WTC11 (cell line): ENCODE data around the gene TTC14. TPM values are rescaled to one million over a fixed set of nuclear protein-coding genes. Genes with fewer than 3 reads are reported as not detected.

Source experiments
- ATAC-seq: fragments of 200-7000 bp; cut with Tn5 transposase; 2 replicates; pipeline ENCODE4 v1.10.0; 2021; ENCODE audit warnings: mild to moderate bottlenecking, moderate library complexity
- CTCF ChIA-PET: fragments of 300-600 bp; sonication (Branson Sonifier 250); formaldehyde crosslinking; loops from one replicate; lab custom pipeline; 2021; ENCODE audit warnings: antibody characterized with exemption; lab: Charles Lee
- POLR2A ChIA-PET: fragments of 350-600 bp; sonication (Branson Sonifier 250); formaldehyde crosslinking; loops from one replicate; lab custom pipeline; 2021; ENCODE audit warnings: antibody characterized with exemption; lab: Charles Lee
- DNase-seq: peaks from one replicate; pipeline ENCODE4 v3.0.0; 2021; ENCODE audit warnings: low spot score
- H3K27ac Mint-ChIP-seq: 2 replicates; pipeline ENCODE4 v1.8.0; 2021; ENCODE audit warnings: mixed read lengths
- H3K27me3 Mint-ChIP-seq: 2 replicates; pipeline ENCODE4 v1.8.0; 2021; ENCODE audit warnings: low read depth, mild to moderate bottlenecking, moderate library complexity, mixed read lengths
- H3K36me3 Mint-ChIP-seq: 2 replicates; pipeline ENCODE4 v1.8.0; 2021; ENCODE audit warnings: mixed read lengths
- H3K4me1 Mint-ChIP-seq: 2 replicates; pipeline ENCODE4 v1.8.0; 2022; ENCODE audit warnings: mixed read lengths
- H3K4me3 Mint-ChIP-seq: 2 replicates; pipeline ENCODE4 v1.8.0; 2021; ENCODE audit warnings: mild to moderate bottlenecking, moderate library complexity, mixed read lengths
- H3K9me3 Mint-ChIP-seq: 2 replicates; pipeline ENCODE4 v1.8.0; 2021; ENCODE audit warnings: mixed read lengths
- ESRRA ChIP-seq: sonication (generic); formaldehyde crosslinking; IDR thresholded peaks from 2 replicates; pipeline ENCODE4 v1.8.1; 2022; ENCODE audit warnings: mild to moderate bottlenecking, missing genetic modification reagents, borderline replicate concordance
- FOXJ3 ChIP-seq: sonication (generic); formaldehyde crosslinking; IDR thresholded peaks from 2 replicates; pipeline ENCODE4 v1.9.0; 2021; ENCODE audit warnings: missing genetic modification reagents, mild to moderate bottlenecking, borderline replicate concordance
- JAZF1 ChIP-seq: fragments of 250-450 bp; sonication (Bioruptor Pico); IDR thresholded peaks from 2 replicates; pipeline ENCODE4 v1.9.0; 2021; ENCODE audit warnings: moderate library complexity, mild to moderate bottlenecking, inconsistent platforms
- KAT7 ChIP-seq: sonication (generic); formaldehyde crosslinking; IDR thresholded peaks from 2 replicates; pipeline ENCODE4 v1.8.1; 2023; ENCODE audit warnings: missing genetic modification reagents, mild to moderate bottlenecking, borderline replicate concordance
- NFE2L1 ChIP-seq: sonication (generic); formaldehyde crosslinking; IDR thresholded peaks from 2 replicates; pipeline ENCODE4 v1.8.1; 2023; ENCODE audit warnings: missing genetic modification reagents
- TCF7 ChIP-seq: sonication (generic); formaldehyde crosslinking; IDR thresholded peaks from 2 replicates; pipeline ENCODE4 v1.8.0; 2022; ENCODE audit warnings: mild to moderate bottlenecking, low read depth, missing genetic modification reagents, moderate library complexity
- ZNF219 ChIP-seq: sonication (generic); formaldehyde crosslinking; IDR thresholded peaks from 2 replicates; pipeline ENCODE4 v1.8.0; 2023; ENCODE audit warnings: missing genetic modification reagents, mild to moderate bottlenecking, borderline replicate concordance
- ZNF232 ChIP-seq: sonication (generic); formaldehyde crosslinking; IDR thresholded peaks from 2 replicates; pipeline ENCODE4 v1.8.0; 2022; ENCODE audit warnings: mild to moderate bottlenecking, missing genetic modification reagents
- ZNF396 ChIP-seq: fragments of 250-450 bp; sonication (Bioruptor Pico); IDR thresholded peaks from 2 replicates; pipeline ENCODE4 v1.8.0; 2021; ENCODE audit warnings: mild to moderate bottlenecking, moderate library complexity, borderline replicate concordance
- total RNA-seq: library from RNA; stranded (reverse); gene quantifications from 3 replicates; pipeline ENCODE4 v1.2.3, GENCODE V29; 2021
- TF ChIP-seq, protein P1 (sequence below): fragments of 250-450 bp; sonication (Bioruptor Pico); IDR thresholded peaks from 2 replicates; pipeline ENCODE4 v2.1.2; 2022; ENCODE audit warnings: mild to moderate bottlenecking, moderate library complexity
- TF ChIP-seq, protein P2 (sequence below): sonication (generic); formaldehyde crosslinking; IDR thresholded peaks from 2 replicates; pipeline ENCODE4 v1.8.1; 2022; ENCODE audit warnings: low read depth, missing genetic modification reagents, borderline replicate concordance
- TF ChIP-seq, protein P3 (sequence below): sonication (generic); formaldehyde crosslinking; IDR thresholded peaks from 2 replicates; pipeline ENCODE4 v1.8.0; 2023; ENCODE audit warnings: mild to moderate bottlenecking, missing genetic modification reagents
- TF ChIP-seq, protein P4 (sequence below): sonication (generic); formaldehyde crosslinking; IDR thresholded peaks from 2 replicates; pipeline ENCODE4 v1.8.0; 2022; ENCODE audit warnings: mild to moderate bottlenecking, missing genetic modification reagents
- TF ChIP-seq, protein P5 (sequence below): sonication (generic); formaldehyde crosslinking; conservative IDR thresholded peaks from 2 replicates; pipeline ENCODE4 v1.8.1; 2023; ENCODE audit warnings: mild to moderate bottlenecking, low read depth, missing genetic modification reagents, moderate library complexity
- TF ChIP-seq, protein P6 (sequence below): sonication (generic); formaldehyde crosslinking; conservative IDR thresholded peaks from 2 replicates; pipeline ENCODE4 v1.8.1; 2022; ENCODE audit warnings: mild to moderate bottlenecking, missing genetic modification reagents
- TF ChIP-seq, protein P7 (sequence below): sonication (generic); formaldehyde crosslinking; IDR thresholded peaks from 2 replicates; pipeline ENCODE4 v1.8.0; 2022; ENCODE audit warnings: mild to moderate bottlenecking, missing genetic modification reagents
- TF ChIP-seq, protein P8 (sequence below): fragments of 250-450 bp; sonication (Bioruptor Pico); conservative IDR thresholded peaks from 2 replicates; pipeline ENCODE4 v1.9.0; 2021; ENCODE audit warnings: mild to moderate bottlenecking
- TF ChIP-seq, protein P9 (sequence below): fragments of 250-450 bp; sonication (Bioruptor Pico); IDR thresholded peaks from 2 replicates; pipeline ENCODE4 v1.8.0; 2021; ENCODE audit warnings: mild to moderate bottlenecking

Gene TTC14
- total RNA-seq, 1 experiment from 2014 or later: 26.0 TPM

DNA sequence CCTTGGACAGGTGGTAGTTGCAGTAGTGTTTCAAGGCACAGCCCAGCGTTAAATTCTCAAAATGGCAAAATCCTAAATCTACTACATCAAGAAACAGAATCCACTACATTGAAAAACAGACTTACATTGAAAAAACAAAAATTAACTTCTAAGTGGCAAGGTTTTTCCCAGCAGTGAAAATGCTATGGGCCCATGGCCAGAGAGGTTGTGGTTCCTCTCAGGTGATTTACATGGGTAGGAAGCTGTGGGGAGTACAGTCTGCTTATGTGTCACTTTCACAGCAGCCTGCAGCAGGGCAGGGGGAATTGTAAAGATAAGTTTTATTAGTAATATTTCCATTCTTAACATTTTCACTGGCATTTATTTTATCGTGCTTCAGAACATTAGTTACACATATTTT, 24.9 kb downstream of the TTC14 start (continued):
- TF ChIP-seq, protein P1, sequence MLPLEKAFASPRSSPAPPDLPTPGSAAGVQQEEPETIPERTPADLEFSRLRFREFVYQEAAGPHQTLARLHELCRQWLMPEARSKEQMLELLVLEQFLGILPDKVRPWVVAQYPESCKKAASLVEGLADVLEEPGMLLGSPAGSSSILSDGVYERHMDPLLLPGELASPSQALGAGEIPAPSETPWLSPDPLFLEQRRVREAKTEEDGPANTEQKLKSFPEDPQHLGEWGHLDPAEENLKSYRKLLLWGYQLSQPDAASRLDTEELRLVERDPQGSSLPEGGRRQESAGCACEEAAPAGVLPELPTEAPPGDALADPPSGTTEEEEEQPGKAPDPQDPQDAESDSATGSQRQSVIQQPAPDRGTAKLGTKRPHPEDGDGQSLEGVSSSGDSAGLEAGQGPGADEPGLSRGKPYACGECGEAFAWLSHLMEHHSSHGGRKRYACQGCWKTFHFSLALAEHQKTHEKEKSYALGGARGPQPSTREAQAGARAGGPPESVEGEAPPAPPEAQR (CRISPR knock-in tag): no peak
- no peak for TF ChIP-seq TCF7 (CRISPR knock-in tag)

DNA sequence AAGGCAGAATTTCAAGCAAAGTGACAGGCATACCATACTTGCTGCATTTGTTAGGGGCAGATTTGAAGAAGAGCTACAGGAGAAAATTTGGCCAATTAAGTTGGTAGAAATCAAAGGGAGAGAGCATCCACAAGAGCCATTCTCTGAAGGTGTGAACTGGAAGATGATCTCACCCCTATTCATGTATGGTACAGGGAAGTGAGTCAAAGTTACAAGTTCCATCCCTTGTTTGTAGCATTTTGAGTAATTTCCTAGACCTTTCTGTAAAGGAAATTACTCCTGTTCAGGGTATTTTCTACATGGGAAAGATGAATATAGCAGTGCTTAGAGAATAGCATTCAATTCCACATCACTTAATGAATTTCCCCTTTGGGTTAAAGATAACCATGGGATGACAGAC, 28.4 kb downstream of the TTC14 start:
- Mint-ChIP-seq H3K36me3 (peaks cover 5% of the 10 kb centered on the region), H3K27ac (no peak overlapping the region), H3K9me3 (peaks cover 2% of the 10 kb centered on the region; the same call in 1 of the 2 replicates), H3K4me3 (no peak overlapping the region), H3K27me3 (no peaks in the 10 kb centered on the region; the same call in 1 of the 2 replicates), H3K4me1 (peaks cover 1% of the 10 kb centered on the region; the same call in 1 of the 2 replicates)
- POLR2A ChIA-PET: no interaction called here
- DNase-seq (no peak), ATAC-seq (no peak)
- CTCF ChIA-PET: interaction anchor here (1.7 kb wide), 1 partner anchor 20 kb away, joined by 4 read pairs; no protein-coding TSS in a partner anchor
- TF ChIP-seq, protein P2, sequence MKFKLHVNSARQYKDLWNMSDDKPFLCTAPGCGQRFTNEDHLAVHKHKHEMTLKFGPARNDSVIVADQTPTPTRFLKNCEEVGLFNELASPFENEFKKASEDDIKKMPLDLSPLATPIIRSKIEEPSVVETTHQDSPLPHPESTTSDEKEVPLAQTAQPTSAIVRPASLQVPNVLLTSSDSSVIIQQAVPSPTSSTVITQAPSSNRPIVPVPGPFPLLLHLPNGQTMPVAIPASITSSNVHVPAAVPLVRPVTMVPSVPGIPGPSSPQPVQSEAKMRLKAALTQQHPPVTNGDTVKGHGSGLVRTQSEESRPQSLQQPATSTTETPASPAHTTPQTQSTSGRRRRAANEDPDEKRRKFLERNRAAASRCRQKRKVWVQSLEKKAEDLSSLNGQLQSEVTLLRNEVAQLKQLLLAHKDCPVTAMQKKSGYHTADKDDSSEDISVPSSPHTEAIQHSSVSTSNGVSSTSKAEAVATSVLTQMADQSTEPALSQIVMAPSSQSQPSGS (CRISPR knock-in tag): no peak
- TF ChIP-seq, protein P3, sequence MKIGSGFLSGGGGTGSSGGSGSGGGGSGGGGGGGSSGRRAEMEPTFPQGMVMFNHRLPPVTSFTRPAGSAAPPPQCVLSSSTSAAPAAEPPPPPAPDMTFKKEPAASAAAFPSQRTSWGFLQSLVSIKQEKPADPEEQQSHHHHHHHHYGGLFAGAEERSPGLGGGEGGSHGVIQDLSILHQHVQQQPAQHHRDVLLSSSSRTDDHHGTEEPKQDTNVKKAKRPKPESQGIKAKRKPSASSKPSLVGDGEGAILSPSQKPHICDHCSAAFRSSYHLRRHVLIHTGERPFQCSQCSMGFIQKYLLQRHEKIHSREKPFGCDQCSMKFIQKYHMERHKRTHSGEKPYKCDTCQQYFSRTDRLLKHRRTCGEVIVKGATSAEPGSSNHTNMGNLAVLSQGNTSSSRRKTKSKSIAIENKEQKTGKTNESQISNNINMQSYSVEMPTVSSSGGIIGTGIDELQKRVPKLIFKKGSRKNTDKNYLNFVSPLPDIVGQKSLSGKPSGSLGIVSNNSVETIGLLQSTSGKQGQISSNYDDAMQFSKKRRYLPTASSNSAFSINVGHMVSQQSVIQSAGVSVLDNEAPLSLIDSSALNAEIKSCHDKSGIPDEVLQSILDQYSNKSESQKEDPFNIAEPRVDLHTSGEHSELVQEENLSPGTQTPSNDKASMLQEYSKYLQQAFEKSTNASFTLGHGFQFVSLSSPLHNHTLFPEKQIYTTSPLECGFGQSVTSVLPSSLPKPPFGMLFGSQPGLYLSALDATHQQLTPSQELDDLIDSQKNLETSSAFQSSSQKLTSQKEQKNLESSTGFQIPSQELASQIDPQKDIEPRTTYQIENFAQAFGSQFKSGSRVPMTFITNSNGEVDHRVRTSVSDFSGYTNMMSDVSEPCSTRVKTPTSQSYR (CRISPR knock-in tag): no peak
- TF ChIP-seq ZNF232 (CRISPR knock-in tag) (no peak), ESRRA (CRISPR knock-in tag) (no peak), NFE2L1 (CRISPR knock-in tag) (no peak), JAZF1 (CRISPR knock-in tag) (no peak), ZNF219 (CRISPR knock-in tag) (no peak), KAT7 (no peak), ZNF396 (no peak), FOXJ3 (no peak)
- TF ChIP-seq, protein P4, sequence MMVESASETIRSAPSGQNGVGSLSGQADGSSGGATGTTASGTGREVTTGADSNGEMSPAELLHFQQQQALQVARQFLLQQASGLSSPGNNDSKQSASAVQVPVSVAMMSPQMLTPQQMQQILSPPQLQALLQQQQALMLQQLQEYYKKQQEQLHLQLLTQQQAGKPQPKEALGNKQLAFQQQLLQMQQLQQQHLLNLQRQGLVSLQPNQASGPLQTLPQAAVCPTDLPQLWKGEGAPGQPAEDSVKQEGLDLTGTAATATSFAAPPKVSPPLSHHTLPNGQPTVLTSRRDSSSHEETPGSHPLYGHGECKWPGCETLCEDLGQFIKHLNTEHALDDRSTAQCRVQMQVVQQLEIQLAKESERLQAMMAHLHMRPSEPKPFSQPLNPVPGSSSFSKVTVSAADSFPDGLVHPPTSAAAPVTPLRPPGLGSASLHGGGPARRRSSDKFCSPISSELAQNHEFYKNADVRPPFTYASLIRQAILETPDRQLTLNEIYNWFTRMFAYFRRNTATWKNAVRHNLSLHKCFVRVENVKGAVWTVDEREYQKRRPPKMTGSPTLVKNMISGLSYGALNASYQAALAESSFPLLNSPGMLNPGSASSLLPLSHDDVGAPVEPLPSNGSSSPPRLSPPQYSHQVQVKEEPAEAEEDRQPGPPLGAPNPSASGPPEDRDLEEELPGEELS (CRISPR knock-in tag): no peak
- TF ChIP-seq, protein P5, sequence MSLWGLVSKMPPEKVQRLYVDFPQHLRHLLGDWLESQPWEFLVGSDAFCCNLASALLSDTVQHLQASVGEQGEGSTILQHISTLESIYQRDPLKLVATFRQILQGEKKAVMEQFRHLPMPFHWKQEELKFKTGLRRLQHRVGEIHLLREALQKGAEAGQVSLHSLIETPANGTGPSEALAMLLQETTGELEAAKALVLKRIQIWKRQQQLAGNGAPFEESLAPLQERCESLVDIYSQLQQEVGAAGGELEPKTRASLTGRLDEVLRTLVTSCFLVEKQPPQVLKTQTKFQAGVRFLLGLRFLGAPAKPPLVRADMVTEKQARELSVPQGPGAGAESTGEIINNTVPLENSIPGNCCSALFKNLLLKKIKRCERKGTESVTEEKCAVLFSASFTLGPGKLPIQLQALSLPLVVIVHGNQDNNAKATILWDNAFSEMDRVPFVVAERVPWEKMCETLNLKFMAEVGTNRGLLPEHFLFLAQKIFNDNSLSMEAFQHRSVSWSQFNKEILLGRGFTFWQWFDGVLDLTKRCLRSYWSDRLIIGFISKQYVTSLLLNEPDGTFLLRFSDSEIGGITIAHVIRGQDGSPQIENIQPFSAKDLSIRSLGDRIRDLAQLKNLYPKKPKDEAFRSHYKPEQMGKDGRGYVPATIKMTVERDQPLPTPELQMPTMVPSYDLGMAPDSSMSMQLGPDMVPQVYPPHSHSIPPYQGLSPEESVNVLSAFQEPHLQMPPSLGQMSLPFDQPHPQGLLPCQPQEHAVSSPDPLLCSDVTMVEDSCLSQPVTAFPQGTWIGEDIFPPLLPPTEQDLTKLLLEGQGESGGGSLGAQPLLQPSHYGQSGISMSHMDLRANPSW (CRISPR knock-in tag): no peak
- TF ChIP-seq, protein P6, sequence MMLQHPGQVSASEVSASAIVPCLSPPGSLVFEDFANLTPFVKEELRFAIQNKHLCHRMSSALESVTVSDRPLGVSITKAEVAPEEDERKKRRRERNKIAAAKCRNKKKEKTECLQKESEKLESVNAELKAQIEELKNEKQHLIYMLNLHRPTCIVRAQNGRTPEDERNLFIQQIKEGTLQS (CRISPR knock-in tag): no peak
- TF ChIP-seq, protein P7, sequence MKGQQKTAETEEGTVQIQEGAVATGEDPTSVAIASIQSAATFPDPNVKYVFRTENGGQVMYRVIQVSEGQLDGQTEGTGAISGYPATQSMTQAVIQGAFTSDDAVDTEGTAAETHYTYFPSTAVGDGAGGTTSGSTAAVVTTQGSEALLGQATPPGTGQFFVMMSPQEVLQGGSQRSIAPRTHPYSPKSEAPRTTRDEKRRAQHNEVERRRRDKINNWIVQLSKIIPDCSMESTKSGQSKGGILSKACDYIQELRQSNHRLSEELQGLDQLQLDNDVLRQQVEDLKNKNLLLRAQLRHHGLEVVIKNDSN (CRISPR knock-in tag): no peak
- TF ChIP-seq, protein P8, sequence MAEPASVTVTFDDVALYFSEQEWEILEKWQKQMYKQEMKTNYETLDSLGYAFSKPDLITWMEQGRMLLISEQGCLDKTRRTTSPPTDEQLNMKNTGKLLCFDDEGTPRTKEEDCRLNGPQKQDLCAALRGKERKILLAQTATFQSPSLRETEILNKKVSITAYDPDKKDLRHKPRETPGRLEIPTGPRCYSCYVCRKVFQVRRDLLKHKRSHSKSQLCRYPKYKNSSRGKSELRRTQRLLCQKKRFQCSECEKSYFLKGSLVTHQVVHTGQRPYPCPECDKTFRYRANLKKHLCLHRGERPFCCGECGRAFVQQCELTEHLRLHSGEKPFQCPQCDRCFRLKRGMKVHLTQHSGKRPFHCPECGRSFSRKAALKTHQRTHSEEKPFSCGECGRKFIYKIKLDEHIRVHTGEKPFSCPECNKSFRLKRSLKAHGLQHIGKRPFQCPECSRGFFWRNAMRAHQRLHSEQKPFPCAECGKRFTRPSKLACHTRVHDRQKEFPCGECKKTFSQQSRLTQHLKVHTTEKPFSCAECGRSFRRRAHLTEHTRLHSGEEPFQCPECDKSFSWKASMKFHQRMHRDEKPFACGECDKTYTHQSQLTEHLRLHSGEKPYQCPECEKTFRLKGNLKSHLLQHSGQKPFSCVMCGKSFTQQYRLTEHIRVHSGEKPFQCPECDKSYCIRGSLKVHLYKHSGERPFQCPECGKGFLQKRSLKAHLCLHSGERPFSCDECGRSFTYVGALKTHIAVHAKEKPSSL (CRISPR knock-in tag): no peak
- TF ChIP-seq, protein P9, sequence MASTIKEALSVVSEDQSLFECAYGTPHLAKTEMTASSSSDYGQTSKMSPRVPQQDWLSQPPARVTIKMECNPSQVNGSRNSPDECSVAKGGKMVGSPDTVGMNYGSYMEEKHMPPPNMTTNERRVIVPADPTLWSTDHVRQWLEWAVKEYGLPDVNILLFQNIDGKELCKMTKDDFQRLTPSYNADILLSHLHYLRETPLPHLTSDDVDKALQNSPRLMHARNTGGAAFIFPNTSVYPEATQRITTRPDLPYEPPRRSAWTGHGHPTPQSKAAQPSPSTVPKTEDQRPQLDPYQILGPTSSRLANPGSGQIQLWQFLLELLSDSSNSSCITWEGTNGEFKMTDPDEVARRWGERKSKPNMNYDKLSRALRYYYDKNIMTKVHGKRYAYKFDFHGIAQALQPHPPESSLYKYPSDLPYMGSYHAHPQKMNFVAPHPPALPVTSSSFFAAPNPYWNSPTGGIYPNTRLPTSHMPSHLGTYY (CRISPR knock-in tag): no peak
